ENCODE measurements around the gene RGS12.
"Not testable (repeated sequence)": the region's sequence is repeated elsewhere in the genome, so short reads cannot be mapped to it uniquely, and the experiment has no call there.

Gene RGS12

DNA sequence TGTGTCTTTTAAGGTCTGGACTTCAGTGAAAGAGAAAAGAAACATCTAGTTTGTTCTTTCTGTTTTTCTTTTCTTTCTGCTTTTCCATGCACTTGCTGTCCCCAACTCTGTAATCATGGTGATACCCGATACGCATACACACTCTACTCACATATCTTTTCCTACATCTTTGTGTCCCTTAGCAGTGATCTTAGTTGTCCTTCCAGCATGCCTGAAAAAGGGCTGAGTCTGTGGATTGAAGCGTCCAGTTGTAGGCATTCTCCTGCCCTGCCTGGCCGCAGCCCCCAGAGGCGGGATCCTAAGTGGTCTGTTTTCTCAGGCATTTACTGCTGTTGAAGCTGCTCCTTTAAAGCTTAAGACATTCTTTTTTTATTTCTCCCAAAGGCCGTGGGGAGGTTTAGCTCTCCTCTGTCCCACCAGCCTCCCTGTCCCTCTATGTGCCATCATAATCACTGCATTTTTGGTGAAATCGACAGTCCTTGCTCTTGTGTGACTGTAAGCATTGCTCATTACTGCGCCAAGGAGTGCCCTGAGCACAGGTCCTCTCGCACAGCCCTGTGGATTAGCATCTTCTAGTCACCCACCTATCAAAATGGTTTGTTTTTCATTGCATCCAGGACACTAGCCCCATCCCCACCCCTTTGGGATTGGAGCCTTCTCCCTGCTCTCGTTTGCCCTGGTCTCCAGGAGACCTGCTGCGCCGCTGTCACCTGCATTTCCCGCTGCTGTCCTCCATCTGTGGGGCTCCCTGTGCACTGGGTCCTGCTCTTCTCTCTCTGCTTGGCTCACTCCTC is 4.4 kb downstream of the RGS12 start:
- DNase-seq, result no peak

DNA sequence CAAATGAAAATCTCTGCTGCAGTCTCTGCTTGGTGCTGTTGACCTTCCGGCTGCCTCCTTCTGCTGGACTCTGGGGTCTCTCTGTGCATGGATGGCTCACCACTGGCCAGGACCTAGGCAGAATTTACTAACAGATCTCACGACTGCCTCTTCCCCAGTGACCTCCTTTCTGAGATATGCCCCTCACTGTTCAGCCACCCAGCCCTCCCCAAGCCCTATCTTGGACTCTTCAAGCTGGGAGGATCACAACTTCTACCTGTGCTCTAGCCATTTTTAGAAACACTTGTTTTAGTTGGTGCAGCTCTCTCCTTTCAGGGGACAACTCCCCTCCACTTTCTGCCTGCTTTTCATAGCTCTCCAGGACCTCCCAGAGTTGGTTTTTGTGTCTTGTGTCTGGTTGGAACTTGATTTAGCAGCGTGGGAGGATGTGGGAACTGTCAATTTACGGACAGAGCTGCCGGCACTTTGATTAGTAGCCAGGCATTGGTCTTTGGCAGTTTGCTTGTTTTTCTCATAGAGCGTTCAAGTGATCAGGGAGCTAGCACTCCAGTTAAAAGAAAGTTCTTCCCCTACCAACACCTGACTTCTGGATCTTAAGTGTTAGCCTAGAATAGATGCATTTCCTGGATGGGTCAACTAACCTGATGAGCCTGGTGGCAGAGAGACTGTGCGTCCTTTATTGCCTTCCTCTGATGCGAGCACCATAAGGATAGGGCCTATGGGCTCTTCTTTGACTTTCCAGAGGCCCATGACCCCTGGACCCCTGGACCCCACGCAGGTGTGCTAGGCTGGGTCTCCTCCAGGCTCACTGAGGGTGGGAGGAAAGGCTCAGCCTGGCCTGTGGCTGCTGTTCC is 6.5 kb downstream of the RGS12 start:
- DNase-seq, result no peak

DNA sequence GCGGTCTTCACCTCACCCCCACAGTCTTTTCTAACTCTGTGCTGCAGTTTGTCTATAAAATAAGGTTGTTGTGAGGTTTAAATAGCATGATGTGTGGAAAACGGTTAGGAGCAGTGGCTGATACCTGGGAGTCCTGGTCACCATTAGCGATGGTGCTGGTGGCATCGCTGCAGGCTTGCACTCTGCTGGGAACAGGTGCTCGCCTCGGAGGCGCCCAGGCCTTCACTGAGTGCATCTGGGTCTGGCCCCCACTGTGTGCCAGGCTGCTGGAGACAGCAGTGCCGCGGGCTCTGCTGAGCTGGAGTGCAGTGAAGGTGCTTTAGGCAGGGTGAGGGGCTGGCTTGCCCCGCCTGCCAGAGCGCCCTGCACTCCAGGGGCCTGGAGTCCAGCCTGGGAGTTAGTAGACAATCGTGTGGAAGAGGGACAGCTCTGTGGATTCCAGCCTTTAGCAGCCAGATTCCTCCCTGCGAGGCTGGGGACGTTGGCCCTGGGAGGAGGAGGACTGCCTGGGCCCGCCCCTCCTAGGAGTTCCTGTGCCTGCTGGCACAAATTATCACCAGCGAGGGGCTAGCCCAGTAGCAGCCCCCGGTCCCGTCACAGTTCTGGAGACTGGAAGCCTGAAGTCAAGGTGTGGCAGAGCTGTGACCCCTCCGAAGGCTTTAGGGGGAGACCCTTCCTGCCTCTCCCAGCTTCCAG is 7.3 kb downstream of the RGS12 start:
- DNase-seq, result no peak

DNA sequence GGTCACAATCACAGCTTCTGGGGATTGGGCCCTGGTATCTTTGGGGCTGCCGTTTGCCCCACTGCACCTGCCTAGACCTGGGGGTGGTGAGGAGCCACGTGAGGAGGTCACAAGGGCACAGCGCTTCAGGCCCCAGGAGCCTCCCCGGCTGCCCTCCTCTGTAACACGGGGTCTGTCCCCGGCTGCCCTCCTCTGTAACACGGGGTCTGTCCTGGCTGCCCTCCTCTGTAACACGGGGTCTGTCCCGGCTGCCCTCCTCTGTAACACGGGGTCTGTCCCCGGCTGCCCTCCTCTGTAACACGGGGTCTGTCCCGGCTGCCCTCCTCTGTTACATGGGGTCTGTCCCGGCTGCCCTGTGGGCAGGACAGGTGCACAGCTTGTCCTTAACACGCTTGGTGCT is 8.1 kb downstream of the RGS12 start:
- not testable (repeated sequence) for DNase-seq

DNA sequence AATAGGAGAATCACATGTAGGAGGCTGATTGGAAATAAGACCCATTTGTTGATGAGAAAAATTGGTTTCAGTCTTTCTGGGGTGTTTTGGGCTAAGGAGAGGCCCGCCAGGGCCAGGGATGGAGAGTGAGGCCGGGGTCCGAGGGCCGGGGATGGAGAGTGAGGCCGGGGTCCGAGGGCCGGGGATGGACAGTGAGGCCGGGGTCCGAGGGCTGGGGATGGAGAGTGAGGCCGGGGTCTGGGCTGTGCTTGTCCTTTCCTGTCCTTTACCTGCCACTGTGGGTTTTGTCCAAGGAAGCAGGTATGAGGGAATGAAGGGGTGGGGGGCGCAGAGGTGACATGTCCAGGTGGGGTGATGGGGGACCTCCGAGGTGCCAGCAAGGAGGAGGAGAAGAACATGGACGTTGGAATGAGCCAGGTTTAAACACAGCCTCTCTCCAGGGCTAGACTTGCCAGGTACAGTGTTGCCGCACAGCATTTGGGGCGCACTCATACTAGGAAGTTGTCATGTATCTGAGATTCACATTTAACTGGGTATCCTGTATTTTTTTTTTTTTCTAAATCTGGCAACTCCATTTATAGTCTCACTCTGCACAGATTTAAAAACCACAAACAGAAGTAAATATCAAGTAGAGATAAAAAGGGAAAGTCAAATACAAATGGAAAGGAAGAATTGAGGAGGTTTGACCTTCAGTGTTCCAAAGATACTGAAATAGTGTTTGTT is 8.8 kb downstream of the RGS12 start:
- DNase-seq, result peak; percentile 25

DNA sequence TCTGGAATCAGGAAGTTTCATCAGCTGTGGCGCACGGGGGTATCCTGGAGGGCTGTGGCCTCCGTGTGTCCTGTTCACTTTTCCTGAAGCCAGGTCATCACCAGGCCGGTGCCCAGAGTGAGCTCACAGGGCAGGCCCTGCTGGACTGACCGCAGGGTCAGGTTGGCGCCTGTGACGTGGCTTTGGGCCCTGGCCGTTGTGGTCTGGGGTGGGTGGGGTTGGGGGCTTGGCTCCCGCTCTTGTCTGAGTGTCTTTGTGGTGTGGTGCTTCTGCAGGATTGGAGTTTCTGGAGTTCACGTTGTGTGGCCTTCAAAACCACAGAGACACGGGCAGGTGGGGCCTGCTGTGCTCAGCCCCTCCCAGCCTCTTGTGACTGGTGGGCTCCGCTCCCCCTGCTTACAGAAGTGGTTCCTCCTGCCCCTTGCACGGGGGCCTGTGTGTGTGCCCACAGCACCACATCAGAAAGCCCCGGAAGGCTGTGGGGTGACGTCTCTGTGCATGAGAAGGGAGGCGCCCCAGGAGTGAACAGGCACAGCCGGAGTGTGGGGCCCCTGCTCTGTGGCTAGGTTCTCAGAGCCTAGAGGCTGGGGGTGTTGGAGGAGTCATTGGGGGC is 9.5 kb downstream of the RGS12 start:
- DNase-seq, result peak; percentile 88

DNA sequence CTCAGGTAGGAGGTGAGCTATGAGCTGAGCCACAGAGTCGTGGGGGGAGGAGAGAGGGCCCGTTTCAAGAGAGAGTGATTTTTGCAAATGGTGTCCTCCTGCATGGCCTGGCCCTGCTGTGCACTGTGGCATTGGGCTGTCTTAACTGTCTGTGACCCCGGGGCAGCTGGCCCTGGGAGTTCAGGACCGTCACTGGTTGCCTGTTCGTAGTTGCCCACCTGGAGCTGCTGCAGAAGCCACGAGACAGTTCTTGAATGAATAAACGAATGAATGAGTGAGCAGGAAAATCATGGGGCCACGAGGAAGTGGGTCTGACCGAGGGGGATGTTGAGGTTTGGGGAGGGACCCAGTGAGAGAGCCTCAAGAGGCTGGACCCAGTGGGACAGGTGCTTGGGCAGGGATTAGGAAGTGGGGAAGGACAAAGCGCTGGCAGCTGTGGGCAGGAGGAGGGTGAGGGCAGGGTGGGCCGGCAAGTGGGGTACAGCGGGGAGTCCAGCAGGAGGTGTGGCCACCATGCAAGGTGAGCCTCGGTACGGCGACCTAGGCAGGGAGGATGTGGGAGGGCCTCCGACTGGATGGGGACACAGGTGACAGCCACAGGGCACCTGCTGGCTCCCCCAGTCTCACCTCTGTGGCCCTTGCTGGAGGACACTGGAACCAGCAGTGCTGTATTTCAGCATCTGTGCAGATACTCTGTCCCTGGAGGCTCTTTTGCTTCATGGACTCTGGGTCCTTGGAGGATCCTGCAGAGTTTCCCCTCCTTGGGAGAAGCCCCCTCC is 10.2 kb downstream of the RGS12 start:
- DNase-seq, result peak; percentile 36

DNA sequence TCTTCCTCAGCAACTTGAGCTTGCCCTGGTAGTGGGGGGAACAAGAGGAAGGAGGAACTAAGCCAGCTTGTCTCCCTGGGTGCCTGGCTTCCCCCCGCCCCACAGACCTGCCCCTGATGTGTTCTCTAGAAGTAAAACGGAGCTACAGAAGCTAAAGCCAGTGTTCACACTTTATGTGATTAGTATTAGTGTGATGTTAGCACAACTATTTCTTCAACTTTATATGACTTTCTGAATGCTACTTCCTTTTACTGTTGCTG is 10.7 kb downstream of the RGS12 start:
- DNase-seq, result no peak

DNA sequence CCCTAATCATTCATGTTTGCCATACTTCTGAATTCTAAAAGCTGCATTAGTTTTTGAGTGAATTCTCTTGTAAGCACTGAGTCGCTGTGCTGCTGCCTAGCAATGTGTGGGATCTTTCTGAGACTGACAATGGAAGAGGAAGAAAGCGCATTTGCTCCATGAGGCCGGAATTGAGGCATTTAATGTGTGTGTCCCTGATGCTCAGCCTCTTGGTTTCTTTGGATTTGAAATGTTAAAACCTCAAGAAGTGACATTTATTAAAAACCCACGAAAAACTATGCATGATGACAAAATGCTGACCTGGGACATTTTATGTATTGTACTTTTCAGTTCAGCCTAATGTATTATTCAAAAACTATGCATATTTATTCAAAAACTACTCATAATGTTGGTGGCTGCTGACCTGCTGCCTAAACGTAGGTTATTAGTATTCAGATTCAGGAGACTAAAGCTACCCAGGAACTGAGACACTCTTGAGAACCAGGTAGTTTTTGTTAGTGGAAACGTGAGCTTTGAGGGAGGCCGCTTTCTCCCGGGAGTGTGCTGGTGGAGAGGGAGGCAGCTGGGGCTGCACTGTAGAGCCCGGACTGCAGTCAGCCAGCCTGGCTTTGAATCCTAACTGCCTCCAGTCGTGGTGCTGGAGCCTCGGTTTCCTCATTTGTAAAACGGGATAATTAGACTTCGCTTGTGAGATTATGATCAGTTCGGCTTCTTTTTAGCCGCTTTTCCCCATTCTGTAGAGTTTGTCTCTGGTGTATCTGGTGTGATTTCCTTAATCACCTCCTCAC is 11.3 kb downstream of the RGS12 start:
- DNase-seq, result no peak

DNA sequence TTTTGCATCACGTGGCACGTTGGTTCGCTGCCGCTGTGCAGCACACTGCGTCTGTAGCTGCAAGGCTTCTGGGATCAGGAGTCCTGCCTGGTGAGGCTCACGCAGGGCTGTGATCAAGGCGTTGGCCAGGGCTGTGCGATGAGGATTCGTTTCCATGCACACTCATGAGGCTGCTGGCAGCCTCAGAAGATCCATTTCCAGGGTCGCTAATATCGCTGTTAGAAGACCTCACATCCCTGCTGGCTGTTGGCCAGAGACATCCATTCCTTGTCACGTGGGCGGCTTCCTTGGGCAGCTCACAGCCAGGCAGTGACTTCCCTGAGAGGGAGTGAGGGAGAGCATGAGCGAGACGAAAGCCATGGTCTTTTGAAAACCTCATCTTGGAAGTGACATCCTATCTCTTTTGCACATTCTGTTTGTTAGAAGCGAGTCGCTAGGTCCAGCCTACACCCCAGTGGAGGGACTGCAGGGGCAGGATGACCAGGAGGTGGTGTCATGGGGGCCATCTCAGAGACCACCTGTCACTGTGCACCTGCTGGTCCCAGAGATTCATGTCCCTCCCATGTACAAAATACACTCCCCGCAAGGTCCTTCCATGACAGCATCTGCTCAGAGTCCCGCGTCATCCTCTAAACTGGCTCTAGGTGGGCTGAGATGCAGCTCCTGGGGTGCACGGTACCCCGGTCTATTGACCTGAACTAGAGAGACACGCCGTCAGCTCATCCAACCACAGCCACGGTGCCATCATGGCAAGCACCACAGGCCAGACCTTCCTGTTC is 12.2 kb downstream of the RGS12 start:
- no peak for DNase-seq

DNA sequence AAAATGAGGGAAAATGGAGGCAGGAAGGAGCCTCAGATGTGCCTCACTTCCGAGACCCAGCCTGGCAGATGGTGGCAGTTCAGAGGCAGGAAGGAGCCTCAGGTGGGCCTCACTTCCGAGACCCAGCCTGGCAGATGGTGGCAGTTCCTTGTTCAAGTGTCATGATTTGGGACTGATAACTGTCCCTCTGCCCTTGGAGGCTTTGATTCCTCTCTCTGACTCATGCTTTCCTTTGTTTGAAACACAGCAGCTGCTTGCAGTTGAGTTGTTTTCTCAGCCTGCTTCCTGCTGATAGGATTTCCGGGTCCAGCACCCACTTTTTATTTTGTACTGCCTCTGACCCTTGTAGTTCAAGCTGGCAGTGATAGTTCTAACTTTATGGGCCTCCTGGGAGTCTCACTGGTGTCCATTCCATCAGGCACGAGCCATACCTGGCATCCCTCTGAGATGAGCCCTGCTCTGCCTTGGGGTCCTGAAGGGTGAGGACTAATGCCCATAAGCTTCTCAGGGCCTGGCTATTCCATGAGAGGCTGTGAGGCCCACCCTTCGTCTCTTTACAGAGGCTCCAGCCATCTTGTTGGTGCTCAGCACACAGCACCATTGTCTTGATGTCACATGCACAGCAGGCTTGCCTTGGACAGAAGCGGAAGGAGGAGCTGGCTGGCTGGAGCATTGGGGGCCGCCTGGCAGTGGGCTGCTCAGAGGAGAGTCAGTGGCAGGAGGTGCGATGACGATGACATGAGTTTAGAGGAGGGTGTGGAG is 13.0 kb downstream of the RGS12 start:
- no peak for DNase-seq

DNA sequence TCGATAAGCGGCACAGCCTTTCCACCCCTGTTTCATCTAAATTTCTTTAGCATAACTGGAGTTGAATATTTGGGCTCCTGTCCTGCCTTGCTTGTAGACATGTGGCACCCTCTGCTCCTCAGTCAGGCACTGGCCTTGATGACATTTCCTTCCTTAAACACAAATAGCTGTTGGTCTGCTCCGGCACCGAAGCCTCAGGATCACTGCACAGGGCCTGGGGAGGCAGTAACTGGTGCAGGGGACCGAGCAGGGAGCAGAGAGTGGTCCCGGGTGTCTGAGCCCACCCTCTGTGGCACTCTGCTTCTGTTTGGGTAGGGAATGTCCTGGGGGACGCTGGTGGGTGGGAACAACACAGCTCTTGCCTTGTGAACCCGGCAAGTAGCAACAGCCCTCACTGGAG is 13.6 kb downstream of the RGS12 start:
- DNase-seq, result no peak

DNA sequence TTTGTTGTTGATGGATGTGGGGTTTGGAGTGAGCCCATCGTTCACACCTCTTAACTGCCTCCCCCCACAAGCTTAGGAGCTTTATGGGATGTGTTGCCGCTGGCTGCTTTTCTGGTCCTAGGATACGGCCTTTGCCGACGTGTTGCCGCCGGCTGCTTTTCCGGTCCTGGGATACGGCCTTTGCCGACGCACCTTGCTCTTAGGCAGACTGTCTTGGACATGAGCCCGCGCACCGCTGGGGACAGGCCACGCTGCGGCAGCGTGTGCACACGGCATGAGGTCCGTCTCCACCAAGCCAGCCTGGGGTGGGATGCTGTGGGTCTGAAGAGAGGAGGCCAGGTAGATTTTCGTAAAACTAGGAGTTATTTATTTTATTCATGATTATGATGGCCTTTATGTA is 14.2 kb downstream of the RGS12 start:
- DNase-seq, result no peak

DNA sequence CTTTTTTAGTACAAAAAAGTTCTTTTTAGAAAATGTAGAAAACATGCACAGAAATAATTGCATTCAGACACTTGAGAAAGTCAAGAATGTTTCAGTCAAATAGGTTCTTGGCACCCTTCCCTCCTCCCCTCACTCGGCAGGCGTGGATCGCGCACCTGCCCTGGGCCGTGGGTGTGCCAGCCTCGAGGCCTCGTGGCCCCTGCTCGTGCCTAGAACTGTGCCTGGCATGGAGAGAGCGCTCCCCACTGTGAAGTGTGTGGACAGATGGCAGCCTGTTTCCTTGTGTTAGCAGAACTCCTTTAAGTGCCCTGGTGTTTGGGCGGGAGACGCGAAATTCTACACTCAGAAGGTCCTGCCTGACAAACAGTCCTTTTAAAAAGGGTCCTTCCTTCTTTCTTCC is 14.7 kb downstream of the RGS12 start:
- DNase-seq, result no peak

DNA sequence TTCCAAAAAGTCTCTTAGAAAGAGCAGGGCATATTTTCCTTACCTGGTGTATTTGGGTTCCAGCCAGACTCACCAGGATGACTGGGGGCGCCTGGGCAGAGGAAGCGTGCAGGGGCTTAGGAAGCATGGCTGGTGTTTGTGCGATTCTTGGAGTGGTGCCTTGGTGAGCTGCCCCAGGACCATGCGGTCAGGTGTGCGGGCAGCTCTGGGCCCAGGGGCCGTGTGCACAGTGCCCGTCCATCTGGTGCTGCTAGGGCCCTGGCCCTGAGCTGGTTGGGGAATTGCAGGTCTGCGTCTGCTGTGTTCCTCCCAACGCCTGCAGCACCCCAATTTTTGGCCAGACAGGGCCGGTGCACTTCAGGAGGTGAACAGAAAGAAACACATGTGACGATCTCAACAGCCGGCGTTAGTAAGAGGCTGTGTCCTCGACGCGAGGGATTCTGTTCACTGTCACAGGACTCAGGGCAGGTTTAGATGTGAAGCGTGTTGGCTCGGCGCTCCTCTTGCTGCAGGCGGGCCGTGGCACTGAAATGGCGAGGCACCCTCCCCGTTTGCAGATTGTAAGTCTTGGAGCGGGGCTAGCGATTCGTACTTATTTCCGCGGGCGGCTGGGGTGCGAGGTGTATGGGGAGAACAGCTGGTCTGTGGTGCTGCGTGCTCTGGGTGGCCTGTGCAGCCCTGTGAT is 15.2 kb downstream of the RGS12 start:
- no peak for DNase-seq

DNA sequence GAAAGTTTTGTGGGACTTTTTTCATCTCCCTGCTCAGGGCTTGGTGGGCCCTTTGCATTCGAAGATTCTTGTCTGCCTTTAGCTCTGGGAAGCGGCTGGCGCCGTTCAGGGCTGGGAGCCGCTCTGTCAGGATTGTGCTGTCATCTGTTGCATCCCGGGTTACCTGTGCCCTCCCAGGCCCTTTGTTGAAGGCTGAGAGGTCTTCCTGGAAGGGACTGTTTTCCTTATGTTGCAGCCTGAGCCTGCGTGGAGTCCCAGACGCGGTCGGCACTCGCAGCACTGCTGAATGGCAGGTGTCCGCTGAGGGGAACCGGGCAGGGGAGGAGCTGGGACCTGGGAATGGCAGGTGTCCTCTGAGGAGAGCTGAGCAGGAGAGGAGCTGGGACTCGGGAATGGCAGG is 15.9 kb downstream of the RGS12 start:
- DNase-seq, result no peak

DNA sequence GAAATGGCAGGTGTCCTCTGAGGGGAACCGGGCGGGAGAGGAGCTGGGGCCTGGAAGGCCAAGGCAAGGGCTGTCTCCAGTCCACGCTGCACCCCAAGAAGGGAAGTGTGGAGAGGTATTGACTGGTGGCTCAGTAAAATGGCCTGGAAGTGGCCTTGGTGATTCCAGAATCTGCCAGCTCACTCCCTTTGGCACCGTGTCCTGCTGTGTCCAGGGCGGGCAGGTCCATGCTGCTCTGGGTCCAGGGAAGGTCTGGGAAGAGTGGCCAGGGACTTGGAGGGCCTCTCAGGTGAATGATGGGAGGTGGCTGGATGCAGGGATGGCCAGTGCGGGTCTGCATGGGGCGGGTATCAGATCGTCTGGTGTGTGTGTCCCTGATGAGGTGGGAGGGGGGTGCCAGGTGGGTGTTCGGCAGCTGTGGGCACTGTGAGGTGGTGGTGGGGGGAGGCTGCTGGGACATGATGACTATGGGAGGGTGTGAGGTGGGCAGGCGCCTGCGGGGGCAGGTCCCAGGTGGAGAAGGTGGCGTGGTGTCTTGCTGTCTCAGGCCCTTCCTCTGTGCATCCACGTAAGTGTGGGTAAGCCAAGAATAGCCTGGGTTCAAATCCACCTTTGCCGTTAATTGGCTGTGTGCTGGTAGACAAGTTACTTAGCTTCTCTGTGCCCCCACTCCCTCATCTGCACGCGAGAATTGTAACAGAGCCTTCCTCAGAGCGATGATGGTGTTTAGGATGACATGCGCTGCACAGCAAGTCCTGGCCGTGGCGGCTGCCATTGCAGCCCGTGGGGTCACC is 17.7 kb downstream of the RGS12 start:
- DNase-seq, result no peak

DNA sequence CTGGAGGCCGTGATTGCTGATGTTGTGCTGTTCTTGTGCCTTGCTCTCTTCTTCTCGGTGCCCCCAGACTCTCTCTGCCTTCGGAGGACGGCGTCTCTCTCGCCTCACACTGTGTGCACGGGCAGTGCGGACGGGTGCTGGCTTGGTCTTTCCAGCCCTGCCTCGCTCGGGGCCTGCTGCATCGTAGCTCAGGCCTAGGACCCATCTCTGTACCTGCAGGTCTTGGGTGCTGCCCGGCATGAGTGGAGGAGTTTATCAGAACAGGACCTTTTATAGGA is 18.2 kb downstream of the RGS12 start:
- no peak for DNase-seq
